ENCODE measurements around the gene ALG11.

ALG11 gene

DNA sequence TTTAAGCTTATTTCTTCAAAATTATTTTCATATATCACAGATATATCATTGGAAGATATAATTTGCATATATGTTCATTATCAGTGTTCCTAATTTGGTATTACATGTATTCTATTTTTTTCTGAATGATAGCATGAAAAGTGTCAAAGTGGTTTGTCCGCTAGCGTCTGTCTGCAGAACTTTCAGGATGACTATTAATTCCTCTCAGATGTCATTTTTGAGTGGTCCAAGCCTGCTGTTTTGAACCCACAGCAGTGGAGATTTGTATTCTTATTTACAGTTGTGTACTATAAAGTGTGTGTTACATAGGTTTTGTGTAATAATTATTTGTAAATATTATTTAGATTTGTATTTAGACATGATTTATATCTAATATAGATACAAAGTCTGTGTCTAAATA is 20.8 kb downstream of the ALG11 start:
- no peak overlapping the region for H3K4me3 ChIP-seq (ENCODE audit: insufficient read length, low read depth)
- H3K4me1 ChIP-seq (ENCODE audit: insufficient read depth, insufficient read length) = no peaks in the 10 kb centered on the region
- H3K9ac ChIP-seq (ENCODE audit: insufficient read length, low read depth) = no peak overlapping the region
- H3K27me3 ChIP-seq (ENCODE audit: insufficient read depth, insufficient read length) = no peaks in the 10 kb centered on the region
- TF ChIP-seq ZNF274 (IDR thresholded peaks at IDR 0.05; ENCODE audit: low read depth, low read length) (no peak), YY1 (IDR thresholded peaks at IDR 0.05; ENCODE audit: insufficient read depth, insufficient read length) (no peak), SUZ12 (IDR thresholded peaks at IDR 0.05; ENCODE audit: extremely low read depth, insufficient read depth, insufficient read length) (no peak)
- peaks cover 2% of the 10 kb centered on the region for H3K36me3 ChIP-seq (ENCODE audit: insufficient read depth, insufficient read length, low read length)
- no peaks in the 10 kb centered on the region for H3K9me3 ChIP-seq (ENCODE audit: insufficient read depth, low read length)
- DNase-seq (ENCODE audit: low read depth, low spot score) = no peak

- Histone ChIP-seq H3K9me3 (ENCODE audit: insufficient read depth, low read length) (no peaks in the 10 kb centered on the region), H3K4me1 (ENCODE audit: insufficient read depth, insufficient read length) (no peaks in the 10 kb centered on the region), H3K4me3 (ENCODE audit: insufficient read length, low read depth) (no peak overlapping the region), H3K27me3 (ENCODE audit: insufficient read depth, insufficient read length) (no peaks in the 10 kb centered on the region), H3K36me3 (ENCODE audit: insufficient read depth, insufficient read length, low read length) (no peaks in the 10 kb centered on the region), H3K9ac (ENCODE audit: insufficient read length, low read depth) (no peak overlapping the region)
- no peak for TF ChIP-seq ZNF274 (IDR thresholded peaks at IDR 0.05; ENCODE audit: low read depth, low read length)
- TF ChIP-seq SUZ12 (IDR thresholded peaks at IDR 0.05; ENCODE audit: extremely low read depth, insufficient read depth, insufficient read length) = no peak
- TF ChIP-seq YY1 (IDR thresholded peaks at IDR 0.05; ENCODE audit: insufficient read depth, insufficient read length) = no peak
- no peak for DNase-seq (ENCODE audit: low read depth, low spot score)
Measured at GRCh38 chr13:52034616-52035226, 22.5 kb downstream of the ALG11 start.

DNA sequence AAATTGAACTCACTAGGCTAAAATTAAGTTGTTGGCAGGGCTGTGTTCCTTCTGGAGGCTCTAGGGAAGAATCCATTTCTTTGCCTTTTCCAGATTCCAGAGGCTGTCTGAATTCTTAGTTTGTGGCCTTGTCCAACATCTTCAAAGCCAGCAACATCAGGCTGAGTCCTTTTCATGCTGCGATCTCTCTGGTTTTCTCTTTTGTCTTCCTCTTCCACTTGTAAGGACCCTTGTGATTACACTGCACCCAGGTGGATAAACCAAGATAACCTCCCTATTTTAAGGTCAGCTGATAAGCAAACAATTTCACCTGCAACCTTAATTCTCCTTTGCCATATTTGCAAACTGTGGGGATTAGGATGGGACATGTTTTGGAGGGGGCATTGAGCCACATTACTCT is 23.8 kb downstream of the ALG11 start:
- no peak overlapping the region for H3K9ac ChIP-seq (ENCODE audit: insufficient read length, low read depth)
- DNase-seq (ENCODE audit: low read depth, low spot score) = no peak
- no peaks in the 10 kb centered on the region for H3K27me3 ChIP-seq (ENCODE audit: insufficient read depth, insufficient read length)
- no peak overlapping the region for H3K4me3 ChIP-seq (ENCODE audit: insufficient read length, low read depth)
- no peaks in the 10 kb centered on the region for H3K4me1 ChIP-seq (ENCODE audit: insufficient read depth, insufficient read length)
- no peaks in the 10 kb centered on the region for H3K36me3 ChIP-seq (ENCODE audit: insufficient read depth, insufficient read length, low read length)
- no peaks in the 10 kb centered on the region for H3K9me3 ChIP-seq (ENCODE audit: insufficient read depth, low read length)
- no peak for TF ChIP-seq SUZ12 (IDR thresholded peaks at IDR 0.05; ENCODE audit: extremely low read depth, insufficient read depth, insufficient read length)
- no peak for TF ChIP-seq YY1 (IDR thresholded peaks at IDR 0.05; ENCODE audit: insufficient read depth, insufficient read length)
- TF ChIP-seq ZNF274 (IDR thresholded peaks at IDR 0.05; ENCODE audit: low read depth, low read length) = no peak

DNA sequence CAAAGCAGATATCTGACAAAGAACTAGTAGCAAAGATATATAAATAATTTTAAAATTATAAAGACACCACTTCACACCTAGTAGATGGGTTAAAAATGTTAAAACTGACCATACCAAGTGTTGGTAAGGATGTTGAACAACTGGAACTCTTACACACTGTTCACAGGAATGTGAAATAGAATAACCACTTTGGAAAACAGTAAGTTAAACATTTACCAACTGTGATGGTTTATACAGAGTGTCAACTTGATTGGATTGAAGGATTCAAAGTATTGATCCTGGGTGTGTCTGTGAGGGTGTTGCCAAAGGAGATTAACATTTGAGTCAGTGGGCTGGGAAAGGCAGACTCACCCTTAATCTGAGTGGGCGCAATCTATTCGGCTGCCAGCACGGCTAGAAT is 31.5 kb downstream of the ALG11 start:
- Histone ChIP-seq H3K36me3 (ENCODE audit: insufficient read depth, insufficient read length, low read length) (no peaks in the 10 kb centered on the region), H3K9ac (ENCODE audit: insufficient read length, low read depth) (no peak overlapping the region), H3K4me1 (ENCODE audit: insufficient read depth, insufficient read length) (no peaks in the 10 kb centered on the region), H3K4me3 (ENCODE audit: insufficient read length, low read depth) (no peak overlapping the region), H3K9me3 (ENCODE audit: insufficient read depth, low read length) (no peaks in the 10 kb centered on the region), H3K27me3 (ENCODE audit: insufficient read depth, insufficient read length) (no peaks in the 10 kb centered on the region)
- no peak for DNase-seq (ENCODE audit: low read depth, low spot score)
- TF ChIP-seq YY1 (IDR thresholded peaks at IDR 0.05; ENCODE audit: insufficient read depth, insufficient read length) (no peak), ZNF274 (IDR thresholded peaks at IDR 0.05; ENCODE audit: low read depth, low read length) (no peak), SUZ12 (IDR thresholded peaks at IDR 0.05; ENCODE audit: extremely low read depth, insufficient read depth, insufficient read length) (no peak)

DNA sequence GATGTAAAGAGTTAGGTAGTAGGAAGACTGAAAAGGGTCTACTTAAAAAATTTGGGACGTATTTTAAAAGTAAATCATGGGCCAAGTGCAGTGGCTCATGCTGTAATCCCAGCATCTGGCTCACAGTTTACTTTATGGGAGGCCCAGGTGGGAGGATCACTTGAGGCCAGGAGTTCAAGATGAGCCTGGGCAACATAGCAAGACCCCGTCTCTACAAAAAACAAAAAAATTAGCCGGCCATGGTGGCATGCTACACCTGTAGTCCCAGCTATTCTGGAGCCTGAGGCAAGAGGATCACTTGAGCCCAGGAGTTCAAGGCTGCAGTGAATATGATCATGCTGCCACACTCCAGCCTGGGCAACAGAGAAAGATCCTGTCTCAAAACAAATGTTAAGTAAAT is 35.3 kb downstream of the ALG11 start:
- H3K9me3 ChIP-seq (ENCODE audit: insufficient read depth, low read length) = no peaks in the 10 kb centered on the region
- H3K36me3 ChIP-seq (ENCODE audit: insufficient read depth, insufficient read length, low read length) = no peaks in the 10 kb centered on the region
- DNase-seq (ENCODE audit: low read depth, low spot score) = no peak
- no peak overlapping the region for H3K9ac ChIP-seq (ENCODE audit: insufficient read length, low read depth)
- no peak overlapping the region for H3K4me3 ChIP-seq (ENCODE audit: insufficient read length, low read depth)
- no peaks in the 10 kb centered on the region for H3K27me3 ChIP-seq (ENCODE audit: insufficient read depth, insufficient read length)
- TF ChIP-seq YY1 (IDR thresholded peaks at IDR 0.05; ENCODE audit: insufficient read depth, insufficient read length) = no peak
- TF ChIP-seq ZNF274 (IDR thresholded peaks at IDR 0.05; ENCODE audit: low read depth, low read length) = no peak
- no peak for TF ChIP-seq SUZ12 (IDR thresholded peaks at IDR 0.05; ENCODE audit: extremely low read depth, insufficient read depth, insufficient read length)
- H3K4me1 ChIP-seq (ENCODE audit: insufficient read depth, insufficient read length) = no peaks in the 10 kb centered on the region

GRCh38 chr13:52048516-52048915 is 36.3 kb downstream of the ALG11 start:
- TF ChIP-seq ZNF274 (IDR thresholded peaks at IDR 0.05; ENCODE audit: low read depth, low read length) (no peak), YY1 (IDR thresholded peaks at IDR 0.05; ENCODE audit: insufficient read depth, insufficient read length) (no peak), SUZ12 (IDR thresholded peaks at IDR 0.05; ENCODE audit: extremely low read depth, insufficient read depth, insufficient read length) (no peak)
- Histone ChIP-seq H3K9ac (ENCODE audit: insufficient read length, low read depth) (no peak overlapping the region), H3K27me3 (ENCODE audit: insufficient read depth, insufficient read length) (no peaks in the 10 kb centered on the region), H3K4me3 (ENCODE audit: insufficient read length, low read depth) (no peak overlapping the region), H3K4me1 (ENCODE audit: insufficient read depth, insufficient read length) (no peaks in the 10 kb centered on the region), H3K36me3 (ENCODE audit: insufficient read depth, insufficient read length, low read length) (no peaks in the 10 kb centered on the region), H3K9me3 (ENCODE audit: insufficient read depth, low read length) (no peaks in the 10 kb centered on the region)
- no peak for DNase-seq (ENCODE audit: low read depth, low spot score)

- no peak overlapping the region for H3K4me3 ChIP-seq (ENCODE audit: insufficient read length, low read depth)
- no peak for DNase-seq (ENCODE audit: low read depth, low spot score)
- no peaks in the 10 kb centered on the region for H3K4me1 ChIP-seq (ENCODE audit: insufficient read depth, insufficient read length)
Measured at GRCh38 chr13:52051400-52051799, 39.2 kb downstream of the ALG11 start.

More at GRCh38 chr13:52051400-52051799, 39.2 kb downstream of the ALG11 start:
- Histone ChIP-seq H3K9ac (ENCODE audit: insufficient read length, low read depth) (no peak overlapping the region), H3K27me3 (ENCODE audit: insufficient read depth, insufficient read length) (no peaks in the 10 kb centered on the region), H3K9me3 (ENCODE audit: insufficient read depth, low read length) (no peaks in the 10 kb centered on the region), H3K36me3 (ENCODE audit: insufficient read depth, insufficient read length, low read length) (no peaks in the 10 kb centered on the region)
- TF ChIP-seq ZNF274 (IDR thresholded peaks at IDR 0.05; ENCODE audit: low read depth, low read length) (no peak), YY1 (IDR thresholded peaks at IDR 0.05; ENCODE audit: insufficient read depth, insufficient read length) (no peak), SUZ12 (IDR thresholded peaks at IDR 0.05; ENCODE audit: extremely low read depth, insufficient read depth, insufficient read length) (no peak)

All from NT2/D1 (cell line).